Gastrocnemius medialis (tissue), 4 donors: Measurements from ENCODE around the gene DYRK1A. TPM values are rescaled to one million over a fixed set of nuclear protein-coding genes. Genes with fewer than 3 reads are reported as not detected.

Source experiments
- ATAC-seq, 2 donors: fragments of 150-250 bp; one replicate each; pipeline ENCODE4 v1.9.1; 2016
- DNase-seq, 2 donors: peaks; one replicate each; pipeline ENCODE4 v3.0.0-alpha.2; 2019
- H3K27ac ChIP-seq, 4 donors: fragments of 200-600 bp; sonication (generic); 1 replicate in 1 of 4; 2 replicates in 3 of 4; pipeline ENCODE4 v1.5.1; 2016 to 2018; ENCODE audit warnings: mild to moderate bottlenecking in 2 of 4, moderate library complexity in 1 of 4
- H3K27me3 ChIP-seq, 3 donors: fragments of 200-600 bp; sonication (generic) in 2 of 3; 1 replicate in 1 of 3; 2 replicates in 2 of 3; pipeline versions ENCODE4 v1.5.1 to v1.6.0; 2016 to 2019; ENCODE audit warnings: mild to moderate bottlenecking in 1 of 3, moderate library complexity in 1 of 3
- H3K36me3 ChIP-seq, 2 donors: fragments of 200-600 bp; sonication (generic) in 1 of 2; one replicate each; pipeline ENCODE4 v1.5.1; 2017 to 2018
- H3K4me1 ChIP-seq, 2 donors: fragments of 200-600 bp; sonication (generic) in 1 of 2; one replicate each; pipeline ENCODE4 v1.5.1; 2016 to 2017; ENCODE audit warnings: mild to moderate bottlenecking in 2 of 2
- H3K4me3 ChIP-seq, 4 donors: fragments of 200-600 bp; sonication (generic) in 3 of 4; 1 replicate in 1 of 4; 2 replicates in 3 of 4; pipeline ENCODE4 v1.5.1; 2016 to 2019; ENCODE audit warnings: mild to moderate bottlenecking in 2 of 4
- H3K9me3 ChIP-seq, 3 donors: fragments of 200-600 bp; sonication (generic) in 2 of 3; 1 replicate in 1 of 3; 2 replicates in 2 of 3; pipeline ENCODE4 v1.5.1; 2016 to 2019
- POLR2A ChIP-seq, 2 donors: fragments of 450-650 bp; IDR thresholded peaks; one replicate each; pipeline ENCODE4 v1.6.1; 2017; ENCODE audit warnings: antibody characterized with exemption in 2 of 2, mild to moderate bottlenecking in 2 of 2, moderate library complexity in 2 of 2
- in situ Hi-C, 4 donors: fragments of 200-750 bp; cut with MboI; loops; one replicate each; pipeline versions ENCODE4 v1.15.0 to v1.8.0; 2017; ENCODE audit warnings: low sequenced_read_pairs in 4 of 4
- intact Hi-C: fragments of 100-400 bp; cut with DNase I; formaldehyde crosslinking; loops from one replicate; pipeline ENCODE4 v1.15.1; 2023; ENCODE audit warnings: low total_unique reads
- total RNA-seq, 4 donors: library from RNA; depleted of rRNA; stranded (reverse); fragments of >200 nt; gene quantifications; one replicate each; pipeline versions ENCODE4 v1.1.0 to v1.2.3, GENCODE V29; 2016
- TF ChIP-seq, protein P1 (sequence below), 5 experiments: fragments of 450-650 bp in 3 of 5; fragments of 200-600 bp in 2 of 5; sonication (generic) in 2 of 5; IDR thresholded peaks in 4 of 5; conservative IDR thresholded peaks in 1 of 5; 1 replicate in 4 of 5; 2 replicates in 1 of 5; pipeline ENCODE4 v1.5.1; 2016 to 2019; ENCODE audit warnings: antibody characterized with exemption in 5 of 5, mild to moderate bottlenecking in 3 of 5, moderate library complexity in 3 of 5

Gene DYRK1A
- total RNA-seq, 4 donors from 2014 or later: 81.0 to 115 (median 95.3) TPM

DNA sequence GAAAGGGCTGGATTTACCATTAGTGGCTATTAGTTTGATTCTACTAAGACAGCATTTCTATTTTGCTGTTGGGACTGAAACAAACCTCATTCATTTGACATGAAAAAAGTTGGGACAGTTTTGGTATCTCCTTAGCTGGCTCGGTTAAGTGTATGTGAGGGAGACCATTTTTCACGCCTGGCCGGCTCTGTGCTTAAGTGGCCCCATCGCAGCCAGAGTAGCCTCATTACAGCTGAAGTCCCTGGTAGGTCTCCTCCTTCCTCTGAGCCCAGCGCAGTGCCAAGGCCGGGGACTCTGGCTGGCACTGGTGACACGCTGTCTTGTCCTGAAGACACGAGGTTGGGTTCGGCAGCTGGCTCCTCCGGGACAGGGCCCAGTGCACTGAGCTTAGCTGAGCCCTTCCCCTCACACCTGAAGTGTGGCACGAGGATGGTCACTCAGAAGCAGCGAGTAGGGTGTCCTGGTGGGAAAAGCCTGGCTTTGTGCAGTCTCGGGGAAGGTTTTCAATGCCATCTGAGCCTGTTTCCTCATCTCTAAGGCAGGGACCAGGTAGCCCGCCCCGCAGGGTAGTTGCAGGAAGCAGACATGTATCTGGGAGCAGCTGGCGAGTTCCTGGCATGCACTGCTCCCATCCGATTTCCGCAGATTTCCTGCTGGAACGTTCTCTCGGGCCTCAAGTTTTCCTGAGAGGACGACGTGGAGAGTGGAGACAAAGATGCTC lies 196.5 kb downstream of the DYRK1A start:
- intact Hi-C loops: loop anchor here (1.0 to 5.0 kb wide), 3 partner anchors 106 to 1339 kb away; partner anchors contain the start of gene VPS26C

DNA sequence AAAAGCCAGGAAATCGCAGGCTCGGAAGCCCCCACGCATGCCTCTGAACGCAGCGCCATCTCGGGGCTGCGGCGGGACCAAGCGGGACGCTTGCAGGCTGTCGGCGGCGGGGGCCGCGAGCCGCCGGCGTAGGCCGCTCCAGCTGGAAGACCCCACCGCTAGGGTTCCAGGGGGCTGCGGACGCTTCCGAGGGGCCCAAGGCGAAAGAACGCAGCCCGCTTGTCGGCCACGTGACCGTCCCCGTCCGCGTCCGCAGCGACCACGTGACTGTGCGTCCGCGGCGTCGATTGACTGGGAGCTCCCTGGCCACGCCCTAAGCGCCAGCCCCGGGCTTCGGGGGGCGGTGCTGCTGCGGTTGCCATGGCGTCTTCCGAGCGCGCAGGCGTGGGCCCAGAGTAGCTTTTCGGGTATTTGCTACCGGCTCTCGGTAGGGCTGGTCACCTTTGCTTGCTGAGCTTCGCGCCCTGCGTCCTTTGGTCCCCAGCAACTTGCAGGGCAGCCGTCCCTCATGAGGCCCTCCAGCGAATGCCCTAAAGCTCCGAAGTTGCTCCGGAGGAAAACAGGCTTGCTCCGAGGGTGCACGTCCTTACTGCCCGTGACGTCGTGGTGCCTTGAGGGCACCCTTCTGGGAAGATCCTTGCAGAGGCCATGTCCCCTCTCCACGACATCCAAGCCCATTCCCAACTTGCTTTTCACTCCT lies 197.2 kb downstream of the DYRK1A start:
- Histone ChIP-seq H3K36me3 (no peaks in the 10 kb centered on the region), H3K4me1 (peaks cover 43 to 44% of the 10 kb centered on the region in 2 donors), H3K9me3 (no peaks in the 10 kb centered on the region), H3K27me3 (no peaks in the 10 kb centered on the region), H3K27ac (peak overlapping the region; percentile 94 to 98 (median 98)), H3K4me3 (peak overlapping the region; percentile 80 to 93 (median 84))
- in situ Hi-C loops: loop anchor here in 1 of 4 donors (25.0 kb wide), 1 partner anchor 301 kb away; the partner anchor contains the start of gene VPS26C
- intact Hi-C loops: loop anchor here (1.0 to 5.0 kb wide), 5 partner anchors 106 to 1339 kb away; partner anchors contain the start of genes DYRK1A and VPS26C
- DNase-seq: peak; percentile 92 to 94
- TF ChIP-seq, protein P1, sequence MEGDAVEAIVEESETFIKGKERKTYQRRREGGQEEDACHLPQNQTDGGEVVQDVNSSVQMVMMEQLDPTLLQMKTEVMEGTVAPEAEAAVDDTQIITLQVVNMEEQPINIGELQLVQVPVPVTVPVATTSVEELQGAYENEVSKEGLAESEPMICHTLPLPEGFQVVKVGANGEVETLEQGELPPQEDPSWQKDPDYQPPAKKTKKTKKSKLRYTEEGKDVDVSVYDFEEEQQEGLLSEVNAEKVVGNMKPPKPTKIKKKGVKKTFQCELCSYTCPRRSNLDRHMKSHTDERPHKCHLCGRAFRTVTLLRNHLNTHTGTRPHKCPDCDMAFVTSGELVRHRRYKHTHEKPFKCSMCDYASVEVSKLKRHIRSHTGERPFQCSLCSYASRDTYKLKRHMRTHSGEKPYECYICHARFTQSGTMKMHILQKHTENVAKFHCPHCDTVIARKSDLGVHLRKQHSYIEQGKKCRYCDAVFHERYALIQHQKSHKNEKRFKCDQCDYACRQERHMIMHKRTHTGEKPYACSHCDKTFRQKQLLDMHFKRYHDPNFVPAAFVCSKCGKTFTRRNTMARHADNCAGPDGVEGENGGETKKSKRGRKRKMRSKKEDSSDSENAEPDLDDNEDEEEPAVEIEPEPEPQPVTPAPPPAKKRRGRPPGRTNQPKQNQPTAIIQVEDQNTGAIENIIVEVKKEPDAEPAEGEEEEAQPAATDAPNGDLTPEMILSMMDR (IDR thresholded peaks at IDR 0.05 in 4 of 5, conservative IDR thresholded peaks at IDR 0.05 in 1 of 5): peak in 4 of 5 experiments; percentile 39 to 56 (median 50)
- TF ChIP-seq POLR2A (IDR thresholded peaks at IDR 0.05): peak; percentile 92 to 95
- peak; percentile 64 to 69 for ATAC-seq

More for the DNA sequence above, 196.5 kb downstream of the DYRK1A start:
- Histone ChIP-seq H3K9me3 (no peaks in the 10 kb centered on the region), H3K27me3 (no peaks in the 10 kb centered on the region), H3K36me3 (no peaks in the 10 kb centered on the region), H3K4me1 (peaks cover 40 to 44% of the 10 kb centered on the region in 2 donors), H3K27ac (peak overlapping the region; percentile 94 to 98 (median 98)), H3K4me3 (peak overlapping the region; percentile 80 to 93 (median 84))
- in situ Hi-C loops: loop anchor here in 1 of 4 donors (25.0 kb wide), 1 partner anchor 301 kb away; the partner anchor contains the start of gene VPS26C
- ATAC-seq (peak; percentile 12 to 23), DNase-seq (peak in 1 of 2 donors; percentile 53)
- TF ChIP-seq, protein P1 (IDR thresholded peaks at IDR 0.05 in 4 of 5, conservative IDR thresholded peaks at IDR 0.05 in 1 of 5): no peak
- TF ChIP-seq POLR2A (IDR thresholded peaks at IDR 0.05): no peak

DNA sequence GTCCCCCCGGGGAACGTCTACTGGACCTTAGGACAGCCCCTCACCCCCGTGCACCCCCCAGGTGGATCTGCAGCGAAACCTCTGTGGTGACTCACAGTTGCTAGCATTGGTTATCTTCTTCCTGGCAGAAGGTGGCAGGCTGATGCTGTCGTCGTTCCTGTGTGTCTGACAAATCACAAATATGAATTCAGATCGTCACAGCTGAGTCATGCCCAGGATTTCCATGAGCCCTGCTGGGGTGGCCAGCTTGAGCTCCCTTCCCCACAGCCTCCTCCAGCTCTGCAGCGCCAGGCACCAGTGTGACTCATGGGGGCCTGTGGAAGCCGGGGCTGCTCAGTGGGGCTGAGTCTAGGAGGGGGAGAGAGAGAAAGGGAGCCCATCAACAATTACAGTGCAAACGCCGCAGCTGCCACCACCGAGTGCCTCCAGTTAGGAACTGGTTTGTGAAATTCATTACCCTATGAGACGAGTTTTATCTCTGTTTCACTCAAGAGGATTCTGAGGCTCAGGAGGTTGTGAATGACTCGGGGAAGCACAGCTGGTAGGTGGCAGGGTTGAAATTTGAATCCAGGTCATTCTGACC lies 197.9 kb downstream of the DYRK1A start:
- DNase-seq (peak; percentile 86 to 89), ATAC-seq (peak; percentile 73 to 74)
- peak overlapping the region; percentile 80 to 93 (median 84) for H3K4me3 ChIP-seq
- H3K27ac ChIP-seq: peak overlapping the region; percentile 94 to 98 (median 98)
- no peaks in the 10 kb centered on the region for H3K9me3 ChIP-seq
- in situ Hi-C loops: loop anchor here in 1 of 4 donors (25.0 kb wide), 1 partner anchor 302 kb away; the partner anchor contains the start of gene VPS26C
- TF ChIP-seq, protein P1 (IDR thresholded peaks at IDR 0.05 in 4 of 5, conservative IDR thresholded peaks at IDR 0.05 in 1 of 5): peak in 1 of 5 experiments; percentile 4
- TF ChIP-seq POLR2A (IDR thresholded peaks at IDR 0.05): no peak
- intact Hi-C loops: loop anchor here (2.0 to 5.0 kb wide), 4 partner anchors 107 to 1338 kb away; partner anchors contain the start of gene DYRK1A
- no peaks in the 10 kb centered on the region for H3K36me3 ChIP-seq
- H3K27me3 ChIP-seq: no peaks in the 10 kb centered on the region
- peaks cover 43 to 44% of the 10 kb centered on the region in 2 donors for H3K4me1 ChIP-seq

DNA sequence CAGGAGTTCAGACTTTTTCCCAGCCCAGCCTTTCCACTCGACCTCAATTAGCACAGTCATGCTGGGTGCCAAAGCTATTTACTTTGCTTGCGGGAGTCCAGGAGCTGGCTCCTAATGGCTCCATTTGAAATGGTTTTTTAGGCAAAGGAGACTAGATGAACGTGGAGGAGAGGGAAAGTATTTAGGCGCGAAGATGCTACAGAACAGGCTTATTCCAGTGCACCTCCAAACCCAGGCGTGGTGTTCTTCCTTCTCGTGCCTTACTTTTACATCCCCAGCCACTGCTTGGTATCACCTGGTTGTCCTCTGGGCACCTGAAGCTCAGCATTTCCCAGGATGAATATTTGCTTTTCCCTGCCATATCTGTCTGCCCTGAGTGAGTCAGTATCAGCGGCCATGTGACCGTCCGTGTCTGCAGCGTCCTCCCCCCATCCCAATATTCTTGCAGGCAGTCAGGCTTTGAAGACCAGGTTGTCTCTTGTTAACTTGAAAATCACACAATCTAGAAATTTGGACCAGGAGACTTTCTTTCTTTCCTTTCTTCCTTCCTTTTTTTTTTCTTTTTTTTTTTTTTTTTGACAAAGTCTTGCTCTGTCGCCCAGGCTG lies 198.5 kb downstream of the DYRK1A start:
- H3K36me3 ChIP-seq: no peaks in the 10 kb centered on the region
- H3K9me3 ChIP-seq: no peaks in the 10 kb centered on the region
- peak overlapping the region; percentile 94 to 98 (median 98) for H3K27ac ChIP-seq
- intact Hi-C loops: loop anchor here (2.0 to 5.0 kb wide), 5 partner anchors 108 to 1337 kb away; partner anchors contain the start of gene DYRK1A
- peaks cover 43 to 44% of the 10 kb centered on the region in 2 donors for H3K4me1 ChIP-seq
- DNase-seq (peak in 1 of 2 donors; percentile 50), ATAC-seq (peak; percentile 6 to 27)
- H3K4me3 ChIP-seq: peak overlapping the region; percentile 80 to 93 (median 84)
- TF ChIP-seq, protein P1 (IDR thresholded peaks at IDR 0.05 in 4 of 5, conservative IDR thresholded peaks at IDR 0.05 in 1 of 5): no peak
- TF ChIP-seq POLR2A (IDR thresholded peaks at IDR 0.05): no peak
- H3K27me3 ChIP-seq: no peaks in the 10 kb centered on the region
- in situ Hi-C loops: loop anchor here in 1 of 4 donors (25.0 kb wide), 1 partner anchor 303 kb away; the partner anchor contains the start of gene VPS26C
